H9 (cell line): ENCODE results near the gene CCDC178. TPM values are rescaled to one million over a fixed set of nuclear protein-coding genes. Genes with fewer than 3 reads are reported as not detected.

Experiments used
- DNase-seq: peaks from one replicate; pipeline ENCODE4 v3.0.0-alpha.2; 2017
- H2AFZ ChIP-seq: one replicate; pipeline ENCODE4 v1.6.1; 2013; ENCODE audit warnings: mild to moderate bottlenecking, low read length, control low read depth, moderate library complexity
- H2AK5ac ChIP-seq: 2 replicates; pipeline ENCODE4 v1.6.1; 2013; ENCODE audit warnings: low read length, control low read depth, mixed read lengths; ENCODE audit not compliant: insufficient read length
- H2BK120ac ChIP-seq: one replicate; pipeline ENCODE4 v1.6.1; 2013; ENCODE audit warnings: low read depth, mild to moderate bottlenecking, low read length, control low read depth, inconsistent platforms; ENCODE audit not compliant: poor library complexity, severe bottlenecking
- H2BK12ac ChIP-seq: 2 replicates; pipeline ENCODE4 v1.6.1; 2013; ENCODE audit warnings: low read length, control low read depth, mixed read lengths, low read depth; ENCODE audit not compliant: insufficient read length
- H2BK15ac ChIP-seq: 2 replicates; pipeline ENCODE4 v1.6.1; 2013; ENCODE audit warnings: low read depth, low read length, control low read depth
- H2BK20ac ChIP-seq: one replicate; pipeline ENCODE4 v1.6.1; 2013; ENCODE audit warnings: low read depth, mild to moderate bottlenecking, low read length, control low read depth, inconsistent platforms; ENCODE audit not compliant: poor library complexity, severe bottlenecking
- H2BK5ac ChIP-seq: 2 replicates; pipeline ENCODE4 v1.6.1; 2013; ENCODE audit warnings: low read length, control low read depth, mixed read lengths; ENCODE audit not compliant: insufficient read length
- H3K14ac ChIP-seq: 2 replicates; pipeline ENCODE4 v1.6.1; 2013; ENCODE audit warnings: low read length, control low read depth; ENCODE audit not compliant: insufficient read depth
- H3K18ac ChIP-seq: 2 replicates; pipeline ENCODE4 v1.6.1; 2013; ENCODE audit warnings: low read depth, mild to moderate bottlenecking, mixed read lengths, low read length, control low read depth; ENCODE audit not compliant: insufficient read length
- H3K23ac ChIP-seq: 2 replicates; pipeline ENCODE4 v1.6.1; 2013; ENCODE audit warnings: low read length, control low read depth, mixed read lengths, low read depth; ENCODE audit not compliant: insufficient read length
- H3K23me2 ChIP-seq: 2 replicates; pipeline ENCODE4 v1.6.1; 2013; ENCODE audit warnings: low read depth, mild to moderate bottlenecking, mixed read lengths, low read length, control low read depth; ENCODE audit not compliant: insufficient read length, poor library complexity, severe bottlenecking
- H3K27ac ChIP-seq: 2 replicates; pipeline ENCODE4 v1.5.1; 2013; ENCODE audit warnings: low read length, control low read depth, mixed read lengths, low read depth; ENCODE audit not compliant: insufficient read length
- H3K27me3 ChIP-seq: 2 replicates; pipeline ENCODE4 v1.6.1; 2013; ENCODE audit warnings: low read length, control low read depth, inconsistent platforms; ENCODE audit not compliant: insufficient read depth
- H3K4ac ChIP-seq: 2 replicates; pipeline ENCODE4 v1.6.1; 2013; ENCODE audit warnings: low read depth, mild to moderate bottlenecking, control low read depth, inconsistent platforms, low read length, moderate library complexity
- H3K4me1 ChIP-seq: 2 replicates; pipeline ENCODE4 v1.6.1; 2013; ENCODE audit warnings: low read length, control low read depth, inconsistent platforms; ENCODE audit not compliant: insufficient read depth
- H3K4me2 ChIP-seq: 2 replicates; pipeline ENCODE4 v1.6.1; 2013; ENCODE audit warnings: low read length, control low read depth, mixed read lengths; ENCODE audit not compliant: insufficient read length, insufficient read depth
- H3K56ac ChIP-seq: 2 replicates; pipeline ENCODE4 v1.6.1; 2013; ENCODE audit warnings: low read depth, mild to moderate bottlenecking, mixed read lengths, low read length, control low read depth; ENCODE audit not compliant: insufficient read length
- H3K79me1 ChIP-seq: 2 replicates; pipeline ENCODE4 v1.6.1; 2013; ENCODE audit warnings: low read depth, mild to moderate bottlenecking, moderate library complexity, low read length, control low read depth, inconsistent platforms; ENCODE audit not compliant: insufficient read depth, poor library complexity, severe bottlenecking
- H3K79me2 ChIP-seq: 2 replicates; pipeline ENCODE4 v1.6.1; 2013; ENCODE audit warnings: low read length, control low read depth, inconsistent platforms; ENCODE audit not compliant: insufficient read depth
- H3K9ac ChIP-seq: 2 replicates; pipeline ENCODE4 v1.6.1; 2013; ENCODE audit warnings: low read length, control low read depth, mixed read lengths; ENCODE audit not compliant: insufficient read length; ENCODE audit errors: extremely low read depth
- H3K9me3 ChIP-seq: one replicate; pipeline ENCODE4 v1.6.1; 2013; ENCODE audit warnings: low read depth, low read length, inconsistent platforms; ENCODE audit not compliant: control insufficient read depth
- H3T11ph ChIP-seq: one replicate; pipeline ENCODE4 v1.6.1; 2013; ENCODE audit warnings: mild to moderate bottlenecking, low read length, control low read depth, inconsistent platforms
- H4K20me1 ChIP-seq: one replicate; pipeline ENCODE4 v1.6.1; 2013; ENCODE audit not compliant: control insufficient read depth, insufficient read length, insufficient read depth
- H4K5ac ChIP-seq: 2 replicates; pipeline ENCODE4 v1.6.1; 2013; ENCODE audit warnings: low read depth, mild to moderate bottlenecking, mixed read lengths, low read length, control low read depth; ENCODE audit not compliant: insufficient read length
- H4K8ac ChIP-seq: replicated peaks from 2 replicates; pipeline ENCODE4 v1.6.1; 2013; ENCODE audit warnings: low read length, control low read depth, mixed read lengths, low read depth; ENCODE audit not compliant: insufficient read length
- H4K91ac ChIP-seq: 2 replicates; pipeline ENCODE4 v1.6.1; 2013; ENCODE audit warnings: low read depth, mild to moderate bottlenecking, moderate library complexity, mixed read lengths, low read length, control low read depth; ENCODE audit not compliant: insufficient read length
- H3K27ac Mint-ChIP-seq, 3 experiments: 2 replicates in 2 of 3; 3 replicates in 1 of 3; pipeline ENCODE4 v1.8.0; 2020 to 2021; ENCODE audit warnings: mixed read lengths in 3 of 3, mild to moderate bottlenecking in 1 of 3, moderate library complexity in 1 of 3
- H3K27me3 Mint-ChIP-seq: 2 replicates; pipeline ENCODE4 v1.8.0; 2021; ENCODE audit warnings: low read depth, mild to moderate bottlenecking, moderate library complexity, mixed read lengths
- H3K36me3 Mint-ChIP-seq, 3 experiments: 2 replicates in 2 of 3; 3 replicates in 1 of 3; pipeline ENCODE4 v1.8.0; 2020 to 2021; ENCODE audit warnings: low read depth in 3 of 3, mixed read lengths in 3 of 3; ENCODE audit not compliant: insufficient read depth in 1 of 3
- H3K4me1 Mint-ChIP-seq, 2 experiments: 2 replicates each; pipeline ENCODE4 v1.8.0; 2020; ENCODE audit warnings: mixed read lengths in 2 of 2
- H3K4me3 Mint-ChIP-seq, 2 experiments: 2 replicates in 1 of 2; 3 replicates in 1 of 2; pipeline ENCODE4 v1.8.0; 2020 to 2021; ENCODE audit warnings: mild to moderate bottlenecking in 2 of 2, mixed read lengths in 2 of 2, moderate library complexity in 1 of 2
- H3K9me3 Mint-ChIP-seq, 2 experiments: 2 replicates in 1 of 2; 3 replicates in 1 of 2; pipeline ENCODE4 v1.8.0; 2020; ENCODE audit warnings: mild to moderate bottlenecking in 2 of 2, mixed read lengths in 2 of 2, moderate library complexity in 1 of 2
- CTCF ChIP-seq: fragments of 200-600 bp; sonication (generic); conservative IDR thresholded peaks from 3 replicates; pipeline ENCODE4 v1.8.0; 2021; ENCODE audit warnings: antibody characterized with exemption, mild to moderate bottlenecking
- WGBS: extraction: QIAGEN DNeasy Blood & Tissue Kit; methylation state at CpG from one replicate; pipeline ENCODE4 v1.1.7; 2013; ENCODE audit warnings: missing lambda C conversion rate, low lambda C conversion rate, mixed read lengths; ENCODE audit not compliant: insufficient read length; ENCODE audit errors: extremely low coverage; 5-methylcytosine and 5-hydroxymethylcytosine counted together
- total RNA-seq: library from RNA; stranded (reverse); gene quantifications from 2 replicates; pipeline ENCODE4 v1.2.1, GENCODE V29; 2021

CCDC178 gene
- total RNA-seq, 1 experiment from 2014 or later, result not detected

- Histone ChIP-seq H3K56ac (no peak overlapping the region), H3K27me3 (no peaks in the 10 kb centered on the region), H3K4me2 (no peak overlapping the region), H3K9ac (no peak overlapping the region), H2BK5ac (no peak overlapping the region), H2BK120ac (no peak overlapping the region), H4K5ac (no peak overlapping the region), H4K8ac (no peak overlapping the region), H2AFZ (no peak overlapping the region), H3K4me1 (no peaks in the 10 kb centered on the region; the same call in 1 of the 2 replicates), H2BK12ac (no peak overlapping the region), H4K91ac (no peak overlapping the region), H3K23me2 (no peaks in the 10 kb centered on the region), H3K79me2 (no peaks in the 10 kb centered on the region), H2BK20ac (no peak overlapping the region), H3K79me1 (no peaks in the 10 kb centered on the region), H3K27ac (no peak overlapping the region), H3T11ph (no peak overlapping the region), H3K9me3 (no peaks in the 10 kb centered on the region), H3K18ac (no peak overlapping the region), H3K4ac (no peak overlapping the region), H2AK5ac (no peak overlapping the region), H4K20me1 (no peaks in the 10 kb centered on the region), H3K14ac (no peak overlapping the region), H3K23ac (no peak overlapping the region), H2BK15ac (no peak overlapping the region)
- no peak overlapping the region for H3K4me3 Mint-ChIP-seq
- WGBS, result no CpG with 5 or more reads among the region's 2 CpGs
- no peaks in the 10 kb centered on the region for H3K36me3 Mint-ChIP-seq
- no peak overlapping the region for H3K27ac Mint-ChIP-seq
- no peak for DNase-seq
- no peaks in the 10 kb centered on the region for H3K9me3 Mint-ChIP-seq
- no peaks in the 10 kb centered on the region for H3K27me3 Mint-ChIP-seq
- H3K4me1 Mint-ChIP-seq, result no peaks in the 10 kb centered on the region
- TF ChIP-seq CTCF, result no peak
Observed at GRCh38 chr18:33052886-33053285, 387.6 kb downstream of the CCDC178 start.
